ENCODE measurements around the gene MDN1. TPM values are rescaled to one million over a fixed set of nuclear protein-coding genes. Genes with fewer than 3 reads are reported as not detected.
"Not testable (repeated sequence)": the region's sequence is repeated elsewhere in the genome, so short reads cannot be mapped to it uniquely, and the experiment has no call there.

Gene MDN1, protein sequence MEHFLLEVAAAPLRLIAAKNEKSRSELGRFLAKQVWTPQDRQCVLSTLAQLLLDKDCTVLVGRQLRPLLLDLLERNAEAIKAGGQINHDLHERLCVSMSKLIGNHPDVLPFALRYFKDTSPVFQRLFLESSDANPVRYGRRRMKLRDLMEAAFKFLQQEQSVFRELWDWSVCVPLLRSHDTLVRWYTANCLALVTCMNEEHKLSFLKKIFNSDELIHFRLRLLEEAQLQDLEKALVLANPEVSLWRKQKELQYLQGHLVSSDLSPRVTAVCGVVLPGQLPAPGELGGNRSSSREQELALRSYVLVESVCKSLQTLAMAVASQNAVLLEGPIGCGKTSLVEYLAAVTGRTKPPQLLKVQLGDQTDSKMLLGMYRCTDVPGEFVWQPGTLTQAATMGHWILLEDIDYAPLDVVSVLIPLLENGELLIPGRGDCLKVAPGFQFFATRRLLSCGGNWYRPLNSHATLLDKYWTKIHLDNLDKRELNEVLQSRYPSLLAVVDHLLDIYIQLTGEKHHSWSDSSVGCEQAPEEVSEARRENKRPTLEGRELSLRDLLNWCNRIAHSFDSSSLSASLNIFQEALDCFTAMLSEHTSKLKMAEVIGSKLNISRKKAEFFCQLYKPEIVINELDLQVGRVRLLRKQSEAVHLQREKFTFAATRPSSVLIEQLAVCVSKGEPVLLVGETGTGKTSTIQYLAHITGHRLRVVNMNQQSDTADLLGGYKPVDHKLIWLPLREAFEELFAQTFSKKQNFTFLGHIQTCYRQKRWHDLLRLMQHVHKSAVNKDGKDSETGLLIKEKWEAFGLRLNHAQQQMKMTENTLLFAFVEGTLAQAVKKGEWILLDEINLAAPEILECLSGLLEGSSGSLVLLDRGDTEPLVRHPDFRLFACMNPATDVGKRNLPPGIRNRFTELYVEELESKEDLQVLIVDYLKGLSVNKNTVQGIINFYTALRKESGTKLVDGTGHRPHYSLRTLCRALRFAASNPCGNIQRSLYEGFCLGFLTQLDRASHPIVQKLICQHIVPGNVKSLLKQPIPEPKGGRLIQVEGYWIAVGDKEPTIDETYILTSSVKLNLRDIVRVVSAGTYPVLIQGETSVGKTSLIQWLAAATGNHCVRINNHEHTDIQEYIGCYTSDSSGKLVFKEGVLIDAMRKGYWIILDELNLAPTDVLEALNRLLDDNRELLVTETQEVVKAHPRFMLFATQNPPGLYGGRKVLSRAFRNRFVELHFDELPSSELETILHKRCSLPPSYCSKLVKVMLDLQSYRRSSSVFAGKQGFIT (N-terminal part only)
- total RNA-seq = 17.6 and 23.6 TPM in 2 replicates

GRCh38 chr6:89819336-89820130 lies at the start of gene MDN1:
Gene MDN1 (minus strand): TSS chr6:89819794. CDS start chr6:89819607, 187 bp downstream.
- no peak for DNase-seq (ENCODE audit: extremely low read depth, low read depth, low spot score)

DNA sequence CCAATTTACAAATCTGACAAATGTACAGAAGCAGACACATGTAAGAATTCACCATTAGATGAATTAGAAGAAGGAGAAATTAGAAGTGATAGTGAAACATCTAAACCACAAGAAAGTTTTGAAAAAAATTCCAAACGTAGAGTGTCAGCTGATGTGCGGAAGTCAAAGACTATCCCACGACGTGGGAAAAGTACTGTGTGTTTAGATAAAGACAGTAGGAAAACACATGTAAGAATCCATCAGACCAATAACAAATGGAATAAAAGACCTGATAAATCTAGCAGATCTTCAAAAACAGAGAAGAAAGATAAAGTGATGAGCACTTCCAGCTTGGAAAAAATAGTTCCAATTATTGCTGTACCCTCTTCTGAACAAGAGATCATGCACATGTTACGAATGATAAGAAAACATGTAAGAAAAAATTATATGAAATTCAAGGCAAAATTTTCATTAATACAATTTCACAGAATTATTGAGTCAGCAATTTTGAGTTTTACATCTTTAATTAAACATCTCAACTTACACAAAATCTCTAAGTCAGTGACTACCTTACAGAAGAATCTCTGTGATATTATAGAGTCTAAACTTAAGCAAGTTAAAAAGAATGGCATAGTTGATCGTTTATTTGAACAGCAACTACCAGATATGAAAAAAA lies 46.6 kb upstream of the MDN1 start:
- DNase-seq (ENCODE audit: extremely low read depth, low read depth, low spot score) = no peak

DNA sequence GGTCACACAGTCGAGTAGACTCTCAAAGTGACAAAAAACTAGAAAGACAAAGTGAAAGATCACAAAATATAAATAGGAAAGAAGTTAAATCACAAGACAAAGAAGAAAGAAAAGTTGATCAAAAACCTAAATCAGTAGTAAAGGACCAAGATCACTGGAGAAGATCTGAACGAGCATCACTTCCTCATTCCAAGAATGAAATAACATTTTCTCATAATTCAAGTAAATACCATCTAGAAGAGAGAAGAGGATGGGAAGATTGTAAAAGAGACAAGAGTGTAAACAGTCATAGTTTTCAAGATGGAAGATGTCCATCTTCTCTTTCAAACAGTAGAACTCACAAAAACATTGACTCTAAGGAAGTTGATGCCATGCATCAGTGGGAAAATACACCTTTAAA lies 43.1 kb upstream of the MDN1 start:
- DNase-seq (ENCODE audit: extremely low read depth, low read depth, low spot score) = no peak

- no peak for DNase-seq (ENCODE audit: extremely low read depth, low read depth, low spot score)
Observed at GRCh38 chr6:89862273-89862672, 42.7 kb upstream of the MDN1 start.

- DNase-seq (ENCODE audit: extremely low read depth, low read depth, low spot score) = no peak
Observed at GRCh38 chr6:89859744-89860143, 40.1 kb upstream of the MDN1 start.

DNA sequence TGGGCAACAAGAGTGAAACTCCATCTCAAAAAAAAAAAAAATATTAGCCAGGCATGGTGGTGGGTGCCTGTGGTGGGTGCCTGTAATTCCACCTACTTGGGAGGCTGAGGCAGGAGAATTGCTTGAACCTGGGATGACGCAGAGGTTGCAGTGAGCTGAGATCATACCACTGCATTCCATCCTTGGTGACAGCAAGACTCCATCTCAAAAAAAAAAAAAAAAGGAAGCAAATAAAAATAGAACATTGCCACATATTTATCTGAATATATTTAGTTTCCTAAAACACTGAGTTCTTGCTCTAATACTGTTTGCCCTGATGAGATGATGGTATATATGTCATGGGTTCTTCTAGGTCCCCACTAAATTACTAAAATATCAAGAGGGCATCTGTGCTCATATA lies 38.4 kb upstream of the MDN1 start:
- no peak for DNase-seq (ENCODE audit: extremely low read depth, low read depth, low spot score)

- no peak for DNase-seq (ENCODE audit: extremely low read depth, low read depth, low spot score)
Observed at GRCh38 chr6:89853068-89853467, 33.5 kb upstream of the MDN1 start.

DNA sequence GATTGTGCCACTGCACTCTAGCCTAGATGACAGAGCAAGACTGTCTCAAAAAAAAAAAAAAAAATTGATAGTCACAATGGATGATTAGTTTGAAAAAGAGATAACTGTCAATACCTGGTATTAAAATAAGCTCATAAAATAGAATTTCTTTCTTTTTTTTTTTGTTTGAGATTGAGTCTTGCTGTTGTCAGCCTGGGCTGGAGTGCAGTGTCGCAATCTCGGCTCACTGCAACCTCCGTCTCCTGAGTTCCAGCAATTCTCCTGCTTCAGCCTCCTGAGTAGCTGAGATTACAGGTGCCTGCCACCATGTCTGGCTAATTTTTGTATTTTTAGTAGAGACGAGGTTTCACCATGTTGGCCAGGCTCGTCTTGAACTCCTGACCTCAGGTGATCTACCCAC lies 27.9 kb upstream of the MDN1 start:
- DNase-seq (ENCODE audit: extremely low read depth, low read depth, low spot score) = not testable (repeated sequence)

GRCh38 chr6:89843070-89843469 lies 23.5 kb upstream of the MDN1 start:
- no peak for DNase-seq (ENCODE audit: extremely low read depth, low read depth, low spot score)

- DNase-seq (ENCODE audit: extremely low read depth, low read depth, low spot score) = no peak
Observed at GRCh38 chr6:89842228-89842627, 22.6 kb upstream of the MDN1 start.

DNA sequence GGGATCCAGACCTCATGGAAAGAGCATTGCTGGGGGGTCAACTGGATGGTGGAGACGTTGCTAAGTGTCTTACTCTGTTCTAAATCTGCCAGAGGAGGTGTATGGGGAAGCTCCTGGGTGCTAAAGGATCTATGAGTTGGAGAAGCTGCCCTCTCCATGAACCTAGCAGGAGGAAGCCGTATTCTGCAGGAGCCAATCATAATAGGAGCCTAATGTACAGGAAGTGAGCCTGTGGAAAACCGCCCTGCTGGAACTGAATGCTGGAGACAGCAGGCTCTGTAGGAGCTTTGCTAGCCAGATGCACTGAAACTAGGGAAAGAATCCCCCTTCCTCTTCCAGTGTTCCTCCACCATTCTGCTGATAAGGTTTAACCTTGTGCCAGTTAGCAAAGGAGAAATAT lies 20.9 kb upstream of the MDN1 start:
- no peak for DNase-seq (ENCODE audit: extremely low read depth, low read depth, low spot score)

GRCh38 chr6:89836639-89837222 lies 17.1 kb upstream of the MDN1 start:
- DNase-seq (ENCODE audit: extremely low read depth, low read depth, low spot score) = no peak

DNA sequence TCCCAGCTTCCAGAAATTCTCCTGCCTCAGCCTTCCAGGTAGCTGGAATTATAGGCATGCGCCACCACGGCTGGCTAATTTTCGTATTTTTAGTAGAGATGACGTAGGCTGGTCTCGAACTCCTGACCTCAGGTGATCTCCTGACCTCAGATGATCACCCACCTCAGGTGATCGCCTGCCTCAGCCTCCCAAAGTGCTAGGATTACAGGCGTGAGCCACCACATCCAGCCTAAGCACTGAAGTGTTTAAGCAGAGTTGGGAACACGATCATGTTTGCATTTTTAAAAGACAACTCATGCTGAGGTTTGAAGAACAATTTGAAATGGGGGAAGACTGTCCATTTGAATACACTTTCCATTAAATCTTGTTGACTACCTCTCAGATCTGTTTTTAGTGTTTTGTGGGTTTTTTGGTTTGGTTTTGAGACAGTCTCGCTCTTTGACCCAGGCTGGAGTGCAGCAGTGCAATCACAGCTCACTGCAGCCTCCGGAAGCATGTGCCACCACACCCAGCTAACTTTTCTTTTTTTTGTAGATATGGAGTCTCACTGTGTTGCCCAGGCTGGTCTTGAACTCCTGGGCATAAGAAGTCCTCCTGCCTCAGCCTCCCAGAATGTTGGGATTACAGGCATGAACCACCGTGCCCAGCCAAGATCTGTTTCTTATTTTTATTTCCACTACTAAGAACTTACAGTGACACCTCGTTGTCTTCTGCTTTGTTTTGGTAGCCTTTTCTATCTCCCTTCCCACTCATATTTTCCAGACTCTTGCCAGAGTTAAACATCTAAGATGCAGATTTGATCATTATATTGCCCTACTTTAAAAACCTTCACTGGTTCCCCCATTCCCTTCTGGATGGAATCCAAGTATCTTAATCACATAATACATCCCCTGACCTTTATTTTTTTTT lies 15.5 kb upstream of the MDN1 start:
- DNase-seq (ENCODE audit: extremely low read depth, low read depth, low spot score) = no peak

- DNase-seq (ENCODE audit: extremely low read depth, low read depth, low spot score) = no peak
Observed at GRCh38 chr6:89830170-89830809, 10.7 kb upstream of the MDN1 start.

GRCh38 chr6:89829472-89830169 lies 10.0 kb upstream of the MDN1 start, which contains the start of gene CASP8AP2:
Gene CASP8AP2 (plus strand): TSS chr6:89829880.
- DNase-seq (ENCODE audit: extremely low read depth, low read depth, low spot score) = peak; percentile 98

GRCh38 chr6:89828988-89829471 lies 9.4 kb upstream of the MDN1 start:
- no peak for DNase-seq (ENCODE audit: extremely low read depth, low read depth, low spot score)

DNA sequence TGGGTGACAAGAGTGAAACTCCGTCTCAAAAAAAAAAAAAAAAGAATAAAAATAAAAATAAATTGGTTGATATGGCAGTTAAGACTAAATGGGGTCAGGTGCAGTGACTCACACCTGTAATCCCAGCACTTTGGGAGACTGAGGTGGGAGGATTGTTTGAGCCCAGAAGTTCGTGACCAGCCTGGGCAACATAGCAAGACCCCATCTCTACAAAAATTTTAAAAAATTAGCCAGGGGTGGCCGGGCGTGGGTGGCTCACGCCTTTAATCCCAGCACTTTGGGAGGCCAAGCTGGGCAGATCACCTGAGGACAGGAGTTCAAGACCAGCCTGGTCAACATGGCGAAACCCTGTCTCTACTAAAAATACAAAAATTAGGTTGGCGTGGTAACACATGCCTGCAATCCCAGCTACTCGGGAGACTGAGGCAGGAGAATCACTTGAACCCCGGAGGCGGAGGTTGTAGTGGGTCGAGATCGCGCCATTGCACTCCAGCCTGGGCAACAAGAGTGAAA lies 8.9 kb upstream of the MDN1 start:
- not testable (repeated sequence) for DNase-seq (ENCODE audit: extremely low read depth, low read depth, low spot score)

Data from glomerular endothelial cell (primary cell).